GM18526 (cell line): ENCODE results near the gene CAMK2B.

ENCODE experiments used
- POLR2A ChIP-seq: IDR thresholded peaks from 3 replicates; pipeline ENCODE4 v1.6.1; 2011; ENCODE audit not compliant: insufficient read length; ENCODE audit errors: extremely low read depth

The CAMK2B gene

GRCh38 chr7:44322631-44323363 lies 2.6 kb downstream of the CAMK2B start:
- TF ChIP-seq POLR2A: no peak

- TF ChIP-seq POLR2A: no peak
Observed at GRCh38 chr7:44321796-44322195, 3.6 kb downstream of the CAMK2B start.

GRCh38 chr7:44320794-44321371 lies 4.5 kb downstream of the CAMK2B start:
- no peak for TF ChIP-seq POLR2A

GRCh38 chr7:44320141-44320540 lies 5.3 kb downstream of the CAMK2B start:
- no peak for TF ChIP-seq POLR2A

- TF ChIP-seq POLR2A: no peak
Observed at GRCh38 chr7:44318332-44318731, 7.1 kb downstream of the CAMK2B start.

- no peak for TF ChIP-seq POLR2A
Observed at GRCh38 chr7:44315301-44315903, 10.0 kb downstream of the CAMK2B start.

GRCh38 chr7:44313621-44314031 lies 11.8 kb downstream of the CAMK2B start:
- TF ChIP-seq POLR2A: no peak

- TF ChIP-seq POLR2A: no peak
Observed at GRCh38 chr7:44313016-44313415, 12.4 kb downstream of the CAMK2B start.

- TF ChIP-seq POLR2A: no peak
Observed at GRCh38 chr7:44311561-44312495, 13.6 kb downstream of the CAMK2B start.

- no peak for TF ChIP-seq POLR2A
Observed at GRCh38 chr7:44310221-44310848, 15.1 kb downstream of the CAMK2B start.

- no peak for TF ChIP-seq POLR2A
Observed at GRCh38 chr7:44309271-44310091, 15.9 kb downstream of the CAMK2B start.

GRCh38 chr7:44308596-44309270 lies 16.7 kb downstream of the CAMK2B start:
- TF ChIP-seq POLR2A: no peak

- TF ChIP-seq POLR2A: no peak
Observed at GRCh38 chr7:44307905-44308595, 17.3 kb downstream of the CAMK2B start.
